SKM-1 treated with dmso at 0.1 percent for 144 hours (cell line): ENCODE measurements around the gene MDC1.
A peak's percentile ranks its signal among the peaks of the same experiment; 100 is the strongest.
"Not testable (repeated sequence)": the region's sequence is repeated elsewhere in the genome, so short reads cannot be mapped to it uniquely, and the experiment has no call there.

Source experiments
- DNase-seq: peaks from one replicate; lab custom pipeline; 2025; ENCODE audit not compliant: unreplicated experiment; lab: John Stamatoyannopoulos, UW

MDC1 gene

DNA sequence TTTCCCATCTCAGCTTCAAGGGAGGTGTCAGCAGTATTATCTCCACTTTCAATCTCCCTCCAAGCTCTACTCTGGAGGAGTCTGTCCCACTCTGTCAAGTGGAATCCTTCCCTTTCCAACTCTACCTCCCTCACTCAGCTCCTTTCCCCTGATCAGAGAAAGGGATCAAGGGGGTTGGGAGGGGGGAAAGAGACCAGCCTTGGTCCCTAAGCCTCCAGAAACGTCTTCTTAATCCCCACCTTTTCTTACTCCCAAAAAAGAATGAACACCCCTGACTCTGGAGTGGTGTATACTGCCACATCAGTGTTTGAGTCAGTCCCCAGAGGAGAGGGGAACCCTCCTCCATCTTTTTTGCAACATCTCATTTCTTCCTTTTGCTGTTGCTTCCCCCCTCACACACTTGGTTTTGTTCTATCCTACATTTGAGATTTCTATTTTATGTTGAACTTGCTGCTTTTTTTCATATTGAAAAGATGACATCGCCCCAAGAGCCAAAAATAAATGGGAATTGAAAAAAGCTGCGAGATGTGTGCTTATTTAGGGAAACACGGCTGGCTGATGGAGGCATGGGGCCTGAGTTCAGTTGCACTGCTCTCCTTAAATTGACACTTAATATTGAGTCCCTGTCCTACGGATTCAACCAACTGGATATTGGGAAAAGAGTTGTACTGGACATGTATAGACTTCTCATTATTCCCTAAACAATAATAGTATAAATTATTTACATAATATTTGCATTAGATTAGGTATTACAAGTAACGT is 8.0 kb upstream of the MDC1 start:
- no peak for DNase-seq

DNA sequence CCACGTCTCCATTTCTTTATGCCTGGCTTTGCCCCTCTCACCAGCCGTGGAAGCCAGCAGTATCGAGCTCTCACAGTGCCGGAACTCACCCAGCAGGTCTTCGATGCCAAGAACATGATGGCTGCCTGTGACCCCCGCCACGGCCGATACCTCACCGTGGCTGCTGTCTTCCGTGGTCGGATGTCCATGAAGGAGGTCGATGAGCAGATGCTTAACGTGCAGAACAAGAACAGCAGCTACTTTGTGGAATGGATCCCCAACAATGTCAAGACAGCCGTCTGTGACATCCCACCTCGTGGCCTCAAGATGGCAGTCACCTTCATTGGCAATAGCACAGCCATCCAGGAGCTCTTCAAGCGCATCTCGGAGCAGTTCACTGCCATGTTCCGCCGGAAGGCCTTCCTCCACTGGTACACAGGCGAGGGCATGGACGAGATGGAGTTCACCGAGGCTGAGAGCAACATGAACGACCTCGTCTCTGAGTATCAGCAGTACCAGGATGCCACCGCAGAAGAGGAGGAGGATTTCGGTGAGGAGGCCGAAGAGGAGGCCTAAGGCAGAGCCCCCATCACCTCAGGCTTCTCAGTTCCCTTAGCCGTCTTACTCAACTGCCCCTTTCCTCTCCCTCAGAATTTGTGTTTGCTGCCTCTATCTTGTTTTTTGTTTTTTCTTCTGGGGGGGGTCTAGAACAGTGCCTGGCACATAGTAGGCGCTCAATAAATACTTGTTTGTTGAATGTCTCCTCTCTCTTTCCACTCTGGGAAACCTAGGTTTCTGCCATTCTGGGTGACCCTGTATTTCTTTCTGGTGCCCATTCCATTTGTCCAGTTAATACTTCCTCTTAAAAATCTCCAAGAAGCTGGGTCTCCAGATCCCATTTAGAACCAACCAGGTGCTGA is 7.0 kb upstream of the MDC1 start:
- DNase-seq: not testable (repeated sequence)

DNA sequence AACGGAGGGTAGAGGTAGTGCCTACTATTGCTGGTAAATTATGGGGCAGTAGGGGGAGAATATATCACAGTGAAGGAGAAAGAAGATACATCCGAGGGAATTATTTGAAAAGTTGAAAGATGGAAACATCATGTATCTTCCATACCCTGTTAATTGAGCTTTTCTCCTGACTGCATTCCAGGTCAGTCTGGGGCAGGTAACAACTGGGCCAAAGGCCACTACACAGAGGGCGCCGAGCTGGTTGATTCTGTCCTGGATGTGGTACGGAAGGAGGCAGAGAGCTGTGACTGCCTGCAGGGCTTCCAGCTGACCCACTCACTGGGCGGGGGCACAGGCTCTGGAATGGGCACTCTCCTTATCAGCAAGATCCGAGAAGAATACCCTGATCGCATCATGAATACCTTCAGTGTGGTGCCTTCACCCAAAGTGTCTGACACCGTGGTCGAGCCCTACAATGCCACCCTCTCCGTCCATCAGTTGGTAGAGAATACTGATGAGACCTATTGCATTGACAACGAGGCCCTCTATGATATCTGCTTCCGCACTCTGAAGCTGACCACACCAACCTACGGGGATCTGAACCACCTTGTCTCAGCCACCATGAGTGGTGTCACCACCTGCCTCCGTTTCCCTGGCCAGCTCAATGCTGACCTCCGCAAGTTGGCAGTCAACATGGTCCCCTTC is 6.2 kb upstream of the MDC1 start:
- not testable (repeated sequence) for DNase-seq

DNA sequence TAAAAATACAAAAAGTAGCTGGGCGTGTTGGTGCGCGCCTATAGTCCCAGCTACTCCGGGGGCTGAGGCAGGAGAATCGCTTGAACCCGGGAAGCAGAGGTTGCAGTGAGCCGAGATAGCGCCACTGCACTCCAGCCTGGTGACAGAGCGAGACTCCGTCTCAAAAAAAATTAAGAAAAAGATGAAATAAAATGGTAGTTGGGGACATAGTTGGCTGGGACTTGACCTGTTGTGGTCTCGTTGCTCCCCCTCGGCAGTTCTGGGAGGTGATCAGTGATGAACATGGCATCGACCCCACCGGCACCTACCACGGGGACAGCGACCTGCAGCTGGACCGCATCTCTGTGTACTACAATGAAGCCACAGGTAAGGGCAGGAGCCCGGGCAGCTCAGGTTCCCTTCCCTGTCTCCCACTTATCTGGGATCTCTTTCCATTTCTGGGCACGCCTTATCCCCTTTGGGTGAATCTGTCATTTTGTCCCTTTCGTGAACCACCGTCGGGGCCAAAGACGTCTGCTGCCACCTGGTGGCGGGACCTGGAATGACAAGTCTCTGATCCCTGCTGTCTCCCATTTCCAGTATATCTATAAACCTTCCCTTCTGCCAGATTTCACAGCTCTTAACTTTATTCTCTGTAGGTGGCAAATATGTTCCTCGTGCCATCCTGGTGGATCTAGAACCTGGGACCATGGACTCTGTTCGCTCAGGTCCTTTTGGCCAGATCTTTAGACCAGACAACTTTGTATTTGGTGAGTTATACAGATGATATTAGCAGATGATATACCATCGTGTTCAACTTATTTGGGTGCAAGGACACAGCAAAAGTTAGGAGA is 5.4 kb upstream of the MDC1 start:
- DNase-seq: peak; percentile 53

DNA sequence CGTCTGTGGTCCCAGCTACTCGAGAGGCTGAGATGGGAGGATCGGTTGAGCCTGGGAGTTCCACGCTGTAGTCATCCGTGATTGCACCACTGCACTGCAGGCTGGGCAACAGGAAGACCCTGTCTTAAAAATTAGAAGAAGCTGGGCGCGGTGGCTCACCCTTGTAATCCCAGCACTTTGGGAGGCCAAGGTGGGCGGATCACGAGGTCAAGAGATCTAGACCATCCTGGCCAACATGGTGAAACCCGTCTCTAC is 4.9 kb upstream of the MDC1 start:
- DNase-seq: not testable (repeated sequence)

DNA sequence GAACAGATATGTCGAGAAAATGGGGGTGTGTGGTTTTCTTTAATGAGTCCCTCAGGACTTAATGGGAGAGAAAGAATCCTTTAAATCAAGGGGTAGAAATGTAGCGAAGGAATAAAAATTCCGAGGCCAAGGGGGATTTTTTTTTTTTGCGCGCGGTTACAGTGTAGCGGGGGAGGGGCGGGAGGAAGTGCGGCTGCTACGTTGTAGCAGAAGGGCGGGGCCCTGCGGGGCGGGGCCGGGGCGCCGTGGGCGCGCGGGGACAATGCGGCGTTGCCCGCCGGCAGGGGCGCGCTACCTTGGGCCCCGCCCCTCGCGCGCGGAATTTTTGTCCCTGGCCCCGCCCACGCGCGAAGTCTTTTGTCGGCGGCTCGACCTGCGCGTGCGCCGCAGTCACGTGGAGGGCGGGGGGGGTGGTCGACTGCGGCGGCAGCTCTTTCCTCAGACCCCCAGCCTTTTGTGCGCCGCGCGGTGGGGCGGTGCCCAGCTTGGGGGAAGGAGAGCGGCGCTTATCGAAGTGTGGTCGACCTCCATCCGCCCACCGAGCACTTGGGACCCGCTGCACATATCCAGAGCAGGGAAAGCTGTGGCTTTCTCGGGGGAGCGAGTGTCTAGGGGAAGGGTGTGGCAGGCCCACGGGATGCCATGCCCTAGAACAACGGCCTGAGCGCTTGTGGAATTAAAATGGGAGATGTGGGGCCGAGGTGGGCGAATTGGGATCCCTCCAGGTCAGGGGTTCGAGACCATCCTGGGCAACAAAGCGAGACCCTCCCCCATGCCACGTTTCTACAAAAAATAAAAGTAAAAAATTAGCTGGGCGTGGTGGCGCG is 4.3 kb upstream of the MDC1 start:
- peak; percentile 85 for DNase-seq

DNA sequence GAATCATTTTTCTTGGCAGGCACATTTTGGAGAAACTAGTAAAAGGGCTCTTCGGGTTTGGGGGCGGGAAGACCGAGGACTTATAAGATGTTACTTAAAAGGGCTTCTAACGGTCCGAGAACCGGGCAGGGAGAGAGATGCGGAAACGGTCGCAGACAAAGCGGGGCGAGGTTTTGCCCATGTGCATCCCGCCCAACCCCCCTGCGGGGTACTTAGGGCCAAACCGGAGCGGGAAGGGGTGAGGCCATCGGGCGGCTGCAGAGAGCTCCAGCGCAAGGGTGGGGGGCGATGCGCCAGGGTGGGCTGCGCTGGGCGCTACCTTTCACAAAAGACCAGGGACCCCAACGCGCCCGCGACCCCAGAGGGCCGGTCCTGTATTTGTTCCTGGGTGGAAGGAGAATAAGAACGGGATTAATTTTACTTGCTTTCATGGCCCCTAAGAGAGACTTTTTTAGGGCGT is 3.7 kb upstream of the MDC1 start:
- peak; percentile 23 for DNase-seq

DNA sequence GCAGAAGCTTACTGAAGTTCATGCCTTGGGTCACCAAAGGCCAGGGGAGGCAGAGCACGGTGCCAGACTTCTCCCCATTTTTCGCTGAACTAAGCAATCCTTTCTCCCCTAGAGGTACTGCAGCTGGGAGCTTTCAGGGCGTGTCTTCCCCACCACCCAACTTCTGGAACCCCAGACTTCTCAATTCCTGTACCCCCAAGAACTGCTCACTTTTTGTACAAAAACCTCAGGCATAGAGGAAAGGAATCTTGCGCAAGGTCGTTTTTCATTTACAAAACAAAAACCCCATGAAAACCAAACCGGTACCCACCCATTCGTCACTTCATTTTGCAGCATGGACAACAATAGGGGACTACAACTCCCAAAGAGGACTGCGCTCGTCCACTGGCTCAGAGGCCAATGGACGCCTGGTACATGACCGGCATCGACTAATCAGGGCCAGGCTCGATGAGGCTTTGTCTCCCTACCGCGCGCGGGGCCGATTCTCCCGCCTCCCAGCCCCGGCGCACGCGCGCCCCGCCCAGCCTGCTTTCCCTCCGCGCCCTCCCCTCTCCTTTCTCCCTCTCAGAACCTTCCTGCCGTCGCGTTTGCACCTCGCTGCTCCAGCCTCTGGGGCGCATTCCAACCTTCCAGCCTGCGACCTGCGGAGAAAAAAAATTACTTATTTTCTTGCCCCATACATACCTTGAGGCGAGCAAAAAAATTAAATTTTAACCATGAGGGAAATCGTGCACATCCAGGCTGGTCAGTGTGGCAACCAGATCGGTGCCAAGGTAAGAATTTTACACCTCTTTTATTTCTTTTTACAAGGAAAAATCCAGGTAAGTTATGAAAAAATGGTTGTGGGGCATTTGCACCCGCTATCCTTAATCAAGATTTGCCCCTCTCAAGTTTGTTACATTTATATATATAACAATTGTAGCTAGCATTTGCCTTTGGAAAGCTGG is 3.0 kb upstream of the MDC1 start, which contains the start of gene TUBB:
TUBB (plus strand) TSS at position 562 of the 947 bp plus-strand sequence; CDS start at position 717, 155 bp downstream.
- peak; percentile 98 for DNase-seq

DNA sequence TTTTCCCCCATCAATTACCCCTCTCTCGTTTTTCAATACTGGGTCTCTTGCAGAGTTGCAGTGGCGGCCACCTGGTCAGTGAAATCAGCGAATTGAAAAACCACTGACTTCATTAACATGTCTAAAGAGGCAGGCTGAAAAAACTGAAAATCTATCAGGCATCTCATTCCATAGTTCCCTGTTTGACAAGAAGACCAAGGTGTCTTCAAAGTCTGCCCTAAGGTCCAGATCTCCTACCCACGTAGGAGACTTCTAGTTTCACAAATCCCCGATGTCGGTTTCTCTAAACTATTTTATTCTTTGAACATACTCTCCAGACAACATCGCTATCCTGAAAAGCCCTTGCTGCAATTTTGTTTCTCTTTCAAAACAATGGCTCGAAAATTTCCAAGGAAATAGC is 2.3 kb upstream of the MDC1 start:
- no peak for DNase-seq

DNA sequence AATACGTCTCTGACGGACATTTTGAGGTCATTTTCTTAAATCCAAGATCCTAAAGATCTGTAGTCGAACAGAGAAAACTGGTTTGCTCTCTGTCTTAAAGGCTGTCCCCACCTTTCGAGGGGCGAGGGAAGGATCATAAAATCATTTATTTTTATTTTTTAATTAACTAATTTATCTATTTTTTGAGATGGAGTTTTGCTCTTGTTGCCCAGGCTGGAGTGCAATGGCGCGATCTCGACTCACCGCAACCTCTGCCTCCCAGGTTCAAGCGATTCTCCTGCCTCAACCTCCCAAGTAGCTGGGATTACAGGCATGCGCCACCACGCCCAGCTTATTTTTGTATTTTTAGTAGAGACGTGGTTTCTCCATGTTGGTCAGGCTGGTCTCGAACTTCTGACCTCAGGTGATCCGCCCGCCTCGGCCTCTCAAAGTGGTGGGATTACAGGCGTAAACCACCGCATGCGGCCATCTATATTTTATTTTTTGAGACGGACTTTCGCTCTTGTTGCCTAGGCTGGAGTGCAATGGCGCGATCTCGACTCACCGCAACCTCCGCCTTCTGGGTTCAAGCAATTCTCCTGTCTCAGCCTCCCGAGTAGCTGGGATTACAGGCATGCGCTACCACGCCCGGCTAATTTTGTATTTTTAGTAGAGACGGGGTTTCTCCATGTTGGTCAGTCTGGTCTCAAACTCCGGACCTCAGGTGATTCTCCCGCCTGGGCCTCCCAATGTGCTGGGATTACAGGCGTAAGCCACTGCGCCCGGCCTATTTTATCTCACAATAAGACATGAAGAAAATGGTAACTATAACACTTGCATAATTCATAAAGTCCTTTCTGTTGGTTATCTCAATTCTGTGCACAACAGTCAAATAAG is 1.0 kb upstream of the MDC1 start:
- DNase-seq: not testable (repeated sequence)

DNA sequence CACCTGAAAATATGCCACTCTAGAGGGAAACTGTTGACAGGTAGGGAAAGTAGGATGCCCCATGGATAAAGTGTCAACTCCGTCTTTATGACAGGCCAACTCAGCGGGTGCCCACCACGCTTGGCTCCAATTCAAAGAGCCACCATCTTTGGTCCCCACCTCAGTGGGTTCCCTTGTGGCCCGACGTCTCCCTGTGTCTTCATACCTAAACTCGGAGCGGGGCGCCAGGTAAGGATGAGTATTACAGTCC is 277 bp downstream of the MDC1 start:
- no peak for DNase-seq

DNA sequence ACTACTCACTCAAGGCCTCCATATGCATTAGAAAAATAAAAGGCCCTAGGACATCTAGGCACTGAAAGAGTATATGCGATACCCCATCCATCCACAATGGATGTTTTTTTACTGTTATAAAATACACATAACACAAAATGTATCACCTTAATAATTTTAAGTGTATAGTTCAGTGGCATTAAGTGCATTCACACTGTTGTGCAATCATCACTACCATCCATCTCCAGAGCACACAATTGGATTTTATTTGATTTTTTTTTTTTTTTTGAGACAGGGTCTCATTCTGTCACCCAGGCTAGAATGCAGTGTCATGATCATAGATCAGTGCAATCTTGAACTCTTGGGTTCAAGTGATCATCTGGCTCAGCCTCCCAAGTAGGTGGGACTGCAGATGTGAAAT is 2.8 kb downstream of the MDC1 start:
- no peak for DNase-seq

DNA sequence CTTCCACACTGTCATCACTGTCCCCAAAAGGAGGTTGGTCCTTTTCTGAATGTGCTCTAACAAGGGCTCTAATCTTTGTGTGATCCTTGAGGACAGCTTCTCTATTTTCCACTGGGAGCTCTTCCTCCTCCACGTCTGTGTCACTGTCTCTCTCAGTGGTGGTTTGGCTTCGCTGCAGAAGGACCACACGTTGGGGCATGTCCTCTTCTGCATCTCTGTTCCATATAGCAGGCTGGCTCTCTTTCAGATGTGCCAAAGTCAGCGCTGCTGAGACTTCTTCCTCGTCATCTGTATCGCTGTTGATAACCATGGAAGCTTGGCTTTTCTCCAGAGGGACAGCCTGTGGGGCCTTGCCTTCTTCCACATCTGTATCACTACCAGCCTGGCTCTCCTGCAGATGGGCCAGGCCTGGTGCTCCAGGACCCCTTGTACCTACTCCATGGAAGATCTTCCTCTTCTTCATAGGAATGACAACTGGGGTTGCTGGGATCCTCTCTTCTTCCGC is 4.6 kb downstream of the MDC1 start:
- DNase-seq: no peak

DNA sequence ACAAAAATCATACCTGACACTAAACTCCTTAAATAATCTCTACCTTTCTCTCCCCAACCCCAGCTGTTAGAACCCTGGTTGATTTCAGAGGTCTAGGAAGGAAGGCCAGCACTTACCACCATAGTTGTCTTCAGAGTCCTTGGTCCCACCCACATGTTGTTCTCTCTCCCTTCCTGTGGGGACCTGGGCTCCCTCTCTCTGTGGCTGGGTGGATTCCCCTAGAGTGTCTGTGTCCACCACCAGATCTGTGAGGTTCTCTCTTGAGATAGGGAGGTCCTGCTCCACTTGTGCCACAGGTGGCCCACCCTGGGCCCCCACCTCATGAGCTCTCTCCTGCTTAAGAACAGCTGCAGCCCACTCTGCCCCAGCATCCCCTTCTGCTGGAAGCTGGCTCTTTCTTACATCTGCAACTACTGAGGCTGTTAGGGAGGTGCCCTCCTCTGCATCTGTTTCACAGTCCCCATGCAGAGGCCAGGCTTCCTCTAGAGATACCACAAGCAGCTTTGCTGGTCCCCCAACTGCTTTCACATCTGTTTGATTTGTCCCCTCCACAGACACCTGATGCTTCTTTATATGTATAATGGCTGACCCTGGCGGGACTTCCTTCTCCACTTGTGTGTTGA is 5.2 kb downstream of the MDC1 start:
- DNase-seq: no peak

DNA sequence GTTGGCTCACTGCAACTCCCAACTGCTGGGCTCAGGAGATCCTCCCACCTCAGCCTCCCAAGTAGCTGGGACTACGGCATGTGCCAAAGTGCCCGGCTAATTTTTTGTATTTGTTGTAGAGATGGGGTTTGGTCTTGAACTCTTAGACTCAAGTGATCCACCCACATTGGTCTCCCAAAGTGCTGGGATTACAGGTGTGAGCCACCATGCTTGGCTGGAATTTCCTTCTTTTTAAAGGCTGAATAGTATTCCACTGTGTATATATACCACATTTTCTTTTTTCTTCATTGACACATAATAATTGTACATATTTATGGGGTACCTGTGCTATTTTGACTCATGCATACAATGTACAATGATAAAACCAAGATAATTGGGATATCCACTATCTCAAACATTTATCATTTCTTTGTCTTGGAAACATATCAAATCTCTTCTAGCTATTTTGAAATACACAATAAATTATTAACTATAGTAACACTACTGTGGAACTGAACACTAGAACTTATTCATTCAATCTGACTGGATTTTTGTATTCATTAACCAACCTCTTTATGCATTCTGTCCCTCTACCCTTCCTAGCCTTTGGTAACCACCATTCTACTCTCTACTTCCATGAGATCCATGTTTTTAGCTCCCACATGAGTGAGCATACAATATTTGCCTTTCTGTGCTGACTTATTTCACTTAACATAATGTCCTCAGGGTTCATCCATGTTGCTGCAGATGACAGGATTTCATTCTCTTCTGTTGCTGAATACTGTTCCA is 7.8 kb downstream of the MDC1 start:
- no peak for DNase-seq

DNA sequence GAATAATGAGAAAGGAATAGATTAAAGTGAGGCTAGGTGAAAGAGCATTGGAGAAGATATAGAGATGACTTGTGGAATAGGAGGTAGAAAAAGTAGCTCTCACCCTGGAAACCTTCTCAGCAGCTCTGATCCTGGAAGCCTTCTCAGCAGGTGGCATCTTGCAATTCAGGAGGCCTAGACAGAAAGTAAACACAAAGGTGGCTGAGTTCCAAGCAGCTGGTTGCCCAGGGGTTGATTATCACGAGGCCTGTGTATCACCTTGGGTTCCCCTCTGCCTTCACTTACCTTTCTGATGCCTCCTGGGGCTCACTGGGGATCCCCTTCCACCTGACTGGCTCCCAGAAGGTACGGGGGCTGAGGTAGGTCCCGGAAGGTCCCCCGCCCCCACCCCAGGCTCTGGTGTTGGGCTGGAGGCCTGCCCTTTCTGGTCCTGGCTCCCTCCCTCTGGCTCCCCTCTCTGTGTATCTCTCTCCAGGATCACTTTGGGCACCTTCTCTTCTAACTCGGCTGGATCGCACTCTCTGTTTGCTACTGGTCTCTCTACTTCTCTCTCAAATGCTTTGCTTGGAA is 9.7 kb downstream of the MDC1 start:
- DNase-seq: no peak
